Loucy (cell line): ENCODE measurements around the gene ATP11A.

ENCODE experiments used
- H2AFZ ChIP-seq: fragments of 200-600 bp; sonication (generic); 2 replicates; pipeline ENCODE4 v1.6.0; 2016; ENCODE audit warnings: antibody characterized with exemption, mild to moderate bottlenecking, low read length, moderate library complexity
- H3F3A ChIP-seq: fragments of 200-600 bp; 2 replicates; pipeline ENCODE4 v1.6.0; 2016; ENCODE audit warnings: antibody characterized with exemption, low read depth, mild to moderate bottlenecking
- H3K27me3 ChIP-seq: fragments of 200-600 bp; sonication (generic); 2 replicates; pipeline ENCODE4 v1.6.1; 2014; ENCODE audit warnings: low read length, mild to moderate bottlenecking; ENCODE audit not compliant: insufficient read depth, poor library complexity, severe bottlenecking
- H3K36me3 ChIP-seq: fragments of 200-600 bp; sonication (generic); 2 replicates; pipeline ENCODE4 v1.6.1; 2016; ENCODE audit warnings: low read length; ENCODE audit not compliant: insufficient read depth
- H3K4me1 ChIP-seq: fragments of 200-600 bp; sonication (generic); 2 replicates; pipeline ENCODE4 v1.5.1; 2014; ENCODE audit warnings: low read length, mild to moderate bottlenecking; ENCODE audit not compliant: insufficient read depth, poor library complexity, severe bottlenecking
- H3K4me2 ChIP-seq: fragments of 200-600 bp; sonication (generic); 2 replicates; pipeline ENCODE4 v1.6.0; 2014; ENCODE audit warnings: antibody characterized with exemption, low read length, low read depth, mild to moderate bottlenecking; ENCODE audit not compliant: poor library complexity, severe bottlenecking
- H3K4me3 ChIP-seq: fragments of 200-600 bp; sonication (generic); 2 replicates; pipeline ENCODE4 v1.5.1; 2014; ENCODE audit warnings: low read length, mild to moderate bottlenecking, mixed read lengths; ENCODE audit not compliant: poor library complexity, severe bottlenecking
- H3K79me2 ChIP-seq: fragments of 200-600 bp; sonication (generic); 2 replicates; pipeline ENCODE4 v1.6.1; 2014; ENCODE audit warnings: low read length; ENCODE audit not compliant: insufficient read depth
- H3K9ac ChIP-seq: fragments of 200-600 bp; sonication (generic); 2 replicates; pipeline ENCODE4 v1.6.0; 2014; ENCODE audit warnings: mild to moderate bottlenecking, low read depth, low read length, moderate library complexity; ENCODE audit not compliant: poor library complexity, severe bottlenecking
- H3K9me2 ChIP-seq: fragments of 200-600 bp; sonication (generic); replicated peaks from 2 replicates; pipeline ENCODE4 v1.6.1; 2016; ENCODE audit warnings: low read depth, low read length, mixed read lengths
- H3K9me3 ChIP-seq: fragments of 200-600 bp; sonication (generic); 2 replicates; pipeline ENCODE4 v1.6.1; 2014; ENCODE audit warnings: mild to moderate bottlenecking, antibody characterized with exemption, low read length, low read depth; ENCODE audit not compliant: insufficient read depth
- H4K20me1 ChIP-seq: fragments of 200-600 bp; sonication (generic); 2 replicates; pipeline ENCODE4 v1.6.0; 2014; ENCODE audit warnings: antibody characterized with exemption, low read length, mild to moderate bottlenecking; ENCODE audit not compliant: insufficient read depth, poor library complexity, severe bottlenecking
- CTCF ChIP-seq: fragments of 200-600 bp; sonication (generic); conservative IDR thresholded peaks from 2 replicates; pipeline ENCODE4 v1.5.1; 2014; ENCODE audit warnings: mild to moderate bottlenecking, antibody characterized with exemption, low read length
- EZH2phosphoT487 ChIP-seq: fragments of 200-600 bp; IDR thresholded peaks from 2 replicates; pipeline ENCODE4 v1.6.1; 2018; ENCODE audit warnings: antibody characterized with exemption, mild to moderate bottlenecking, moderate library complexity, borderline replicate concordance

Gene ATP11A

DNA sequence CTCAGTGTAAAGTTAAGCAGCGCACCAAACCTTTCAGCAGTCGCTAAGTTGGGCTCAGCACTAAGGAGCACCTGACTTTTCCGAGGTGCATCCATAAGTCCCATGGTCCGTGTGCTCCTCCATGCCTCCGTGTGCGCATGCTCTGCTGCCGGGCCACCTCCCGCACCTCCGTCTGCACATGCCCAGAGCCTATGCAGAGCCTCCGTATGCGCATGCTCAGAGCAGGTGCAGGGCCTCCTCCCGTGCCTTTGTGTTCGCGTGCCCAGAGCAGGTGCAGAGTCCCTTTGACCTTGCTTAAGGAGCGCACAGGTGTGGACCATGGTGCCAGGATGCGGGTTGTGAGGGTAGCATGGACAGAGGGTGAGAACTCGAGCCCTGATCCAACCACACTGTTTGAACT lies 46.0 kb downstream of the ATP11A start:
- Histone ChIP-seq H3K4me1 (no peaks in the 10 kb centered on the region), H3K9ac (no peak overlapping the region), H3K27me3 (no peaks in the 10 kb centered on the region), H3K36me3 (no peaks in the 10 kb centered on the region; the same call in 1 of the 2 replicates), H3K9me3 (no peaks in the 10 kb centered on the region), H2AFZ (no peak overlapping the region), H3K4me2 (no peak overlapping the region), H3K4me3 (no peak overlapping the region), H4K20me1 (no peaks in the 10 kb centered on the region), H3K9me2 (no peaks in the 10 kb centered on the region), H3K79me2 (peaks cover 6% of the 10 kb centered on the region; the same call in 1 of the 2 replicates), H3F3A (no peaks in the 10 kb centered on the region)
- TF ChIP-seq CTCF: no peak
- TF ChIP-seq EZH2phosphoT487: no peak

DNA sequence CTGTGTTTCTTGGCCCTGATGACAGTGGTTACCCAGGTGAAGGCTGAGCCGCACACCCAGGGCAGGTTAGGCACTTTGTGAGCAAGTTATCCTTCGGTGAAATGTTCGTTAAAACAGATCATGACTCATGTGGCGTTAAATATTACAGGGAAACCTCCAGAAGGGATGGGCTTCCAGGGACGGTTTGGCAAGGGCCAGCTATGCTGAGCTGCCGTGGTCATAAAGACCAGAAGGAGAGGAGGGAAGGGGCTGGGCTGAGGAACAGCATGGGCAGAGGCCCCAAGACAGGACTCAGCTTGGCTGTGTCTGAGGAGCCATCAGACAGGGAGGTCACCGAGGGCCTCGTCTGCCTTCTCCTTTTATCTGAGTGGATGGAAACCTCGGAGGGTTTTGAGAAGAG lies 47.5 kb downstream of the ATP11A start:
- no peaks in the 10 kb centered on the region for H3K4me1 ChIP-seq
- no peak overlapping the region for H2AFZ ChIP-seq
- H3K36me3 ChIP-seq: no peaks in the 10 kb centered on the region; the same call in 1 of the 2 replicates
- H3K79me2 ChIP-seq: peaks cover 5% of the 10 kb centered on the region; the same call in 1 of the 2 replicates
- H3K4me2 ChIP-seq: no peak overlapping the region
- H3K27me3 ChIP-seq: no peaks in the 10 kb centered on the region
- no peak for TF ChIP-seq CTCF
- no peak for TF ChIP-seq EZH2phosphoT487
- no peaks in the 10 kb centered on the region for H3K9me3 ChIP-seq
- H3K9me2 ChIP-seq: no peaks in the 10 kb centered on the region
- H3K9ac ChIP-seq: no peak overlapping the region
- H3F3A ChIP-seq: no peaks in the 10 kb centered on the region
- H4K20me1 ChIP-seq: no peaks in the 10 kb centered on the region
- H3K4me3 ChIP-seq: no peak overlapping the region

DNA sequence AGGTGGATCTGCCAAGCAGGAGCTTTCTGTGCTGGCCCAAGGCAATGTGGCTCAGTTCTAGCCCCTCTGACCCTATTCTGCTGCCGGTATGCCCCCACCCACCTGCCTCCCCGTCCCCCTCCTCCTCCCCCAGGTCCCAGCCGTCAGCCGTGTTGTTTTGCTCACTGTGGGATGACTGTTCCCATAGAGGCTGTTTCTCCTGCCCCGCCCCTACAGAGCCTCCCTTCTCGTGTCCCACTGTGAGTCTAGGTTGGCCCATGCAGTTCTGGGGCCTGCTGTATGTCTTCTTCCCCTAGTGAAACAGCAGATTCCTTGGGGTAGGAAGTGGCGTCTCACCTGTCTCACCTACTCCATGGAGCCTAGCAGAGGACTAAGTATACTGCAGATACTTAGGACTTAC lies 48.8 kb downstream of the ATP11A start:
- H3K4me3 ChIP-seq: no peak overlapping the region
- H3F3A ChIP-seq: no peaks in the 10 kb centered on the region
- no peaks in the 10 kb centered on the region for H3K4me1 ChIP-seq
- no peak overlapping the region for H2AFZ ChIP-seq
- H3K9me2 ChIP-seq: no peaks in the 10 kb centered on the region
- H3K36me3 ChIP-seq: no peaks in the 10 kb centered on the region; the same call in 1 of the 2 replicates
- no peaks in the 10 kb centered on the region for H4K20me1 ChIP-seq
- H3K79me2 ChIP-seq: peaks cover 5% of the 10 kb centered on the region; the same call in 1 of the 2 replicates
- no peak overlapping the region for H3K9ac ChIP-seq
- H3K4me2 ChIP-seq: no peak overlapping the region
- no peak for TF ChIP-seq EZH2phosphoT487
- TF ChIP-seq CTCF: no peak
- no peaks in the 10 kb centered on the region for H3K27me3 ChIP-seq
- H3K9me3 ChIP-seq: no peaks in the 10 kb centered on the region
